Measurements from ENCODE around the gene GBX2. TPM values are rescaled to one million over a fixed set of nuclear protein-coding genes. Genes with fewer than 3 reads are reported as not detected.

The GBX2 gene
- total RNA-seq, 1 experiment from 2014 or later, result not detected

GRCh38 chr2:236164201-236164924 lies 3.8 kb downstream of the GBX2 start:
- H3K27me3 ChIP-seq, result peaks cover 15% of the 10 kb centered on the region
- H3K36me3 ChIP-seq, result no peaks in the 10 kb centered on the region
- H3K4me3 ChIP-seq, result peak overlapping the region; percentile 50
- H3K9me3 ChIP-seq, result no peaks in the 10 kb centered on the region
- DNase-seq, result peak; percentile 32

GRCh38 chr2:236163471-236164200 lies 4.5 kb downstream of the GBX2 start:
- Histone ChIP-seq H3K27me3 (peaks cover 7% of the 10 kb centered on the region), H3K4me3 (peak overlapping the region; percentile 50)

GRCh38 chr2:236162882-236163470 lies 5.2 kb downstream of the GBX2 start:
- no peak overlapping the region for H3K4me3 ChIP-seq

More at GRCh38 chr2:236163471-236164200, 4.5 kb downstream of the GBX2 start:
- Histone ChIP-seq H3K36me3 (no peaks in the 10 kb centered on the region), H3K9me3 (no peaks in the 10 kb centered on the region)
- no peak for DNase-seq

GRCh38 chr2:236162031-236162845 lies 5.9 kb downstream of the GBX2 start:
- Histone ChIP-seq H3K27me3 (peaks cover 4% of the 10 kb centered on the region; the same call in 1 of the 2 replicates), H3K4me3 (no peak overlapping the region), H3K36me3 (no peaks in the 10 kb centered on the region), H3K9me3 (no peaks in the 10 kb centered on the region)
- DNase-seq, result no peak

More at GRCh38 chr2:236162882-236163470, 5.2 kb downstream of the GBX2 start:
- DNase-seq, result no peak
- H3K36me3 ChIP-seq, result no peaks in the 10 kb centered on the region
- H3K9me3 ChIP-seq, result no peaks in the 10 kb centered on the region
- H3K27me3 ChIP-seq, result peaks cover 4% of the 10 kb centered on the region; the same call in 1 of the 2 replicates

GRCh38 chr2:236161531-236161930 lies 6.7 kb downstream of the GBX2 start:
- Histone ChIP-seq H3K27me3 (peaks cover 4% of the 10 kb centered on the region; the same call in 1 of the 2 replicates), H3K4me3 (no peak overlapping the region), H3K9me3 (no peaks in the 10 kb centered on the region), H3K36me3 (no peaks in the 10 kb centered on the region)
- no peak for DNase-seq

GRCh38 chr2:236161082-236161462 lies 7.1 kb downstream of the GBX2 start:
- H3K27me3 ChIP-seq, result peaks cover 4% of the 10 kb centered on the region; the same call in 1 of the 2 replicates
- no peak for DNase-seq
- H3K36me3 ChIP-seq, result no peaks in the 10 kb centered on the region
- no peaks in the 10 kb centered on the region for H3K9me3 ChIP-seq
- no peak overlapping the region for H3K4me3 ChIP-seq

- Histone ChIP-seq H3K9me3 (no peaks in the 10 kb centered on the region), H3K36me3 (no peaks in the 10 kb centered on the region), H3K4me3 (no peak overlapping the region), H3K27me3 (peaks cover 4% of the 10 kb centered on the region; the same call in 1 of the 2 replicates)
- DNase-seq, result no peak
Observed at GRCh38 chr2:236160366-236161081, 7.7 kb downstream of the GBX2 start.

GRCh38 chr2:236159778-236160170 lies 8.4 kb downstream of the GBX2 start:
- Histone ChIP-seq H3K4me3 (no peak overlapping the region), H3K9me3 (no peaks in the 10 kb centered on the region), H3K27me3 (no peaks in the 10 kb centered on the region), H3K36me3 (no peaks in the 10 kb centered on the region)
- DNase-seq, result no peak

GRCh38 chr2:236158969-236159777 lies 9.0 kb downstream of the GBX2 start:
- DNase-seq, result no peak
- Histone ChIP-seq H3K4me3 (no peak overlapping the region), H3K27me3 (no peaks in the 10 kb centered on the region), H3K9me3 (no peaks in the 10 kb centered on the region), H3K36me3 (no peaks in the 10 kb centered on the region)

- Histone ChIP-seq H3K36me3 (no peaks in the 10 kb centered on the region), H3K4me3 (no peak overlapping the region), H3K27me3 (no peaks in the 10 kb centered on the region), H3K9me3 (no peaks in the 10 kb centered on the region)
- DNase-seq, result no peak
Observed at GRCh38 chr2:236157815-236158498, 10.2 kb downstream of the GBX2 start.

GRCh38 chr2:236157366-236157765 lies 10.8 kb downstream of the GBX2 start:
- no peaks in the 10 kb centered on the region for H3K36me3 ChIP-seq
- DNase-seq, result no peak
- no peaks in the 10 kb centered on the region for H3K27me3 ChIP-seq
- H3K4me3 ChIP-seq, result no peak overlapping the region
- no peaks in the 10 kb centered on the region for H3K9me3 ChIP-seq

GRCh38 chr2:236156860-236157194 lies 11.4 kb downstream of the GBX2 start:
- H3K4me3 ChIP-seq, result no peak overlapping the region
- H3K36me3 ChIP-seq, result no peaks in the 10 kb centered on the region
- no peaks in the 10 kb centered on the region for H3K9me3 ChIP-seq
- no peaks in the 10 kb centered on the region for H3K27me3 ChIP-seq
- no peak for DNase-seq

GRCh38 chr2:236156095-236156859 lies 11.9 kb downstream of the GBX2 start:
- Histone ChIP-seq H3K4me3 (no peak overlapping the region), H3K27me3 (no peaks in the 10 kb centered on the region), H3K36me3 (no peaks in the 10 kb centered on the region), H3K9me3 (no peaks in the 10 kb centered on the region)
- no peak for DNase-seq

- no peak for DNase-seq
- Histone ChIP-seq H3K4me3 (no peak overlapping the region), H3K9me3 (no peaks in the 10 kb centered on the region), H3K27me3 (no peaks in the 10 kb centered on the region), H3K36me3 (no peaks in the 10 kb centered on the region)
Observed at GRCh38 chr2:236155406-236155805, 12.8 kb downstream of the GBX2 start.
